Neuronal stem cell (in vitro differentiated cells): ENCODE results near the gene TRAF5.

Experiments
- DNase-seq: peaks from one replicate; pipeline ENCODE4 v3.0.0-alpha.2; 2013; ENCODE audit warnings: low spot score
- H2AFZ ChIP-seq: one replicate; pipeline ENCODE4 v1.6.1; 2013; ENCODE audit warnings: mild to moderate bottlenecking, low read length, inconsistent platforms
- H2AK5ac ChIP-seq: 2 replicates; pipeline ENCODE4 v1.6.1; 2013; ENCODE audit warnings: low read depth, mild to moderate bottlenecking, inconsistent platforms, low read length, moderate library complexity, mixed read lengths
- H2BK120ac ChIP-seq: 2 replicates; pipeline ENCODE4 v1.6.1; 2013; ENCODE audit warnings: low read depth, mild to moderate bottlenecking, inconsistent platforms, low read length, moderate library complexity, mixed read lengths
- H2BK12ac ChIP-seq: one replicate; pipeline ENCODE4 v1.6.1; 2013; ENCODE audit warnings: low read length, inconsistent platforms
- H2BK15ac ChIP-seq: 2 replicates; pipeline ENCODE4 v1.6.1; 2013; ENCODE audit warnings: mild to moderate bottlenecking, low read length, inconsistent platforms, mixed read lengths
- H2BK5ac ChIP-seq: one replicate; pipeline ENCODE4 v1.6.1; 2013; ENCODE audit warnings: inconsistent platforms, mild to moderate bottlenecking, low read length, moderate library complexity
- H3K14ac ChIP-seq: one replicate; pipeline ENCODE4 v1.6.1; 2013; ENCODE audit warnings: low read length, inconsistent platforms
- H3K18ac ChIP-seq: 2 replicates; pipeline ENCODE4 v1.6.1; 2013; ENCODE audit warnings: low read length, inconsistent platforms
- H3K23ac ChIP-seq: 2 replicates; pipeline ENCODE4 v1.6.1; 2013; ENCODE audit warnings: low read depth, mild to moderate bottlenecking, mixed read lengths, low read length, inconsistent platforms; ENCODE audit not compliant: poor library complexity
- H3K27ac ChIP-seq: replicated peaks from 3 replicates; pipeline ENCODE4 v1.5.1; 2013; ENCODE audit warnings: low read length, inconsistent platforms
- H3K27me3 ChIP-seq, 3 experiments: 2 replicates each; pipeline ENCODE4 v1.6.1; 2013; ENCODE audit warnings: low read length in 3 of 3, mild to moderate bottlenecking in 2 of 3, inconsistent platforms in 1 of 3, low read depth in 1 of 3, mixed read lengths in 1 of 3, moderate library complexity in 1 of 3; ENCODE audit not compliant: control insufficient read depth in 3 of 3, insufficient read depth in 3 of 3
- H3K36me3 ChIP-seq, 2 donors: replicated peaks in 1 of 2; 2 replicates each; pipeline ENCODE4 v1.6.1; 2013; ENCODE audit warnings: low read length in 2 of 2; ENCODE audit not compliant: control insufficient read depth in 2 of 2, insufficient read depth in 2 of 2
- H3K4ac ChIP-seq: 2 replicates; pipeline ENCODE4 v1.6.1; 2013; ENCODE audit warnings: inconsistent platforms, mild to moderate bottlenecking, low read length, moderate library complexity
- H3K4me1 ChIP-seq, 2 donors: 1 replicate in 1 of 2; 2 replicates in 1 of 2; pipeline ENCODE4 v1.6.1; 2013; ENCODE audit warnings: low read length in 2 of 2, low read depth in 1 of 2; ENCODE audit not compliant: control insufficient read depth in 2 of 2, insufficient read depth in 1 of 2
- H3K4me2 ChIP-seq: one replicate; pipeline ENCODE4 v1.6.1; 2013; ENCODE audit warnings: mild to moderate bottlenecking, low read length, inconsistent platforms; ENCODE audit not compliant: insufficient read depth, poor library complexity, severe bottlenecking
- H3K4me3 ChIP-seq, 2 donors: 2 replicates each; pipeline ENCODE4 v1.5.1; 2013; ENCODE audit warnings: low read length in 2 of 2, mild to moderate bottlenecking in 2 of 2, inconsistent platforms in 1 of 2, moderate library complexity in 1 of 2
- H3K79me1 ChIP-seq: one replicate; pipeline ENCODE4 v1.6.1; 2013; ENCODE audit warnings: low read depth, mild to moderate bottlenecking, inconsistent platforms, low read length, moderate library complexity
- H3K9ac ChIP-seq: one replicate; pipeline ENCODE4 v1.6.1; 2013; ENCODE audit warnings: mild to moderate bottlenecking, low read depth, low read length, inconsistent platforms; ENCODE audit not compliant: poor library complexity
- H3K9me3 ChIP-seq, 2 donors: replicated peaks in 1 of 2; 2 replicates each; pipeline versions ENCODE3 to v1.6.1; 2013; ENCODE audit warnings: low read length in 2 of 2, mild to moderate bottlenecking in 2 of 2, inconsistent platforms in 1 of 2, low read depth in 1 of 2, mixed read lengths in 1 of 2, moderate library complexity in 1 of 2; ENCODE audit not compliant: control insufficient read depth in 2 of 2, insufficient read depth in 1 of 2
- H4K8ac ChIP-seq: one replicate; pipeline ENCODE4 v1.6.1; 2013; ENCODE audit warnings: low read depth, mild to moderate bottlenecking, inconsistent platforms, low read length, moderate library complexity
- H4K91ac ChIP-seq: one replicate; pipeline ENCODE4 v1.6.1; 2013; ENCODE audit warnings: low read length, low read depth, mild to moderate bottlenecking, inconsistent platforms; ENCODE audit not compliant: poor library complexity
- WGBS, 2 donors: extraction: QIAGEN DNeasy Blood & Tissue Kit; methylation state at CpG; one replicate each; pipeline ENCODE4 v1.1.7; 2013; ENCODE audit warnings: missing lambda C conversion rate in 2 of 2, mixed read lengths in 1 of 2; ENCODE audit not compliant: insufficient read length in 2 of 2, insufficient replicate concordance in 1 of 2; ENCODE audit errors: extremely low coverage in 2 of 2; 5-methylcytosine and 5-hydroxymethylcytosine counted together

The TRAF5 gene

GRCh38 chr1:211336775-211337174 is 10.1 kb downstream of the TRAF5 start:
- Histone ChIP-seq H3K79me1 (peaks cover 8% of the 10 kb centered on the region), H3K23ac (no peak overlapping the region), H2BK120ac (no peak overlapping the region), H2BK15ac (no peak overlapping the region), H3K4ac (no peak overlapping the region), H2AK5ac (no peak overlapping the region), H2AFZ (no peak overlapping the region), H3K27ac (no peak overlapping the region), H2BK12ac (no peak overlapping the region), H4K8ac (no peak overlapping the region), H4K91ac (no peak overlapping the region), H3K14ac (no peak overlapping the region), H2BK5ac (no peak overlapping the region), H3K27me3 (no peaks in the 10 kb centered on the region), H3K9me3 (no peaks in the 10 kb centered on the region), H3K9ac (no peak overlapping the region), H3K18ac (no peak overlapping the region), H3K4me2 (no peak overlapping the region), H3K4me1 (peaks cover 0 to 5% of the 10 kb centered on the region in 2 donors), H3K36me3 (no peaks in the 10 kb centered on the region), H3K4me3 (no peak overlapping the region)
- no CpG with 5 or more reads among the region's 15 CpGs for WGBS, 2 donors
- DNase-seq: no peak

DNA sequence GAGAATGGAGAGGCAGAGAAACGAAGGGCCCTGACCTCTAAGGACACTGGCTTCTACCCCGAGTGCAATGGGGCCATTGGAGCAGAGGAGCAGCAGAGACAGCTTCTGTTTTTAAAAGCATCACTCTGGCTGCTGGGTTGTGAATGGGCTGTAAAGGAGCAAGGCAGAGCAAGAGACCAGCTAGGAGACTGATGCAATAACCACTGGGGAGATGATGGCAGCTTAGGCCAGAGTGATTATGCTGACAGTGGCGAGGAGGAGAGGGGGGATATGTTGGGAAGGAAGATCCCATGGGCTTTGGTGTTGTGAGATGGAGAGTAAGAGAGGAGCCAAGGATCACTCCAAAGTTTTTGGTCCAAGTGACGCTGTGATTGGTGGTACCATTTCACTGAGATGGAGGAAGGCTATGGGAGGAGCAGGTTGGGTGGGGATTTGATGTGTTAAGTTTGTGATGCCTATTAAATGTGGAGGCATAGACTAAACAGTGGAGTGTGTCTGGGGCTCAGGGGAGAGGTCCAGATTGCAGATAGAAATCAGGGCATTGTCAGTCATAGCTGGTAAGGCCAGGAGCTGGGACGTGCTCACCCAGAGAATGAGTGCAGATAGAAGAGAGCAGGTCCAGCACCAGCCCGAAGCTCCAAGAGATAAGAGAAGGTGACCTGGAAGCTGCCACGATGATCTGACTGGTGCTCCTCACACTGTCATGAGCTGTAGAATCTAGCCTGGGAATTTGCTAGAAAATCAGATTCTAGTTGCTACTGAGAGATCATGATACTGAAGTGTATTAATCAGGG is 11.0 kb downstream of the TRAF5 start:
- H3K36me3 ChIP-seq: no peaks in the 10 kb centered on the region
- H3K9me3 ChIP-seq: no peaks in the 10 kb centered on the region
- H2AFZ ChIP-seq: no peak overlapping the region
- H4K8ac ChIP-seq: no peak overlapping the region
- H3K14ac ChIP-seq: no peak overlapping the region
- no peak overlapping the region for H3K18ac ChIP-seq
- H2BK15ac ChIP-seq: no peak overlapping the region
- no peak overlapping the region for H3K9ac ChIP-seq
- H3K23ac ChIP-seq: no peak overlapping the region
- WGBS, 2 donors: no CpG with 5 or more reads among the region's 7 CpGs
- H4K91ac ChIP-seq: no peak overlapping the region
- H2BK120ac ChIP-seq: no peak overlapping the region
- DNase-seq: no peak
- no peaks in the 10 kb centered on the region for H3K27me3 ChIP-seq
- no peak overlapping the region for H2BK5ac ChIP-seq
- no peak overlapping the region for H3K4me3 ChIP-seq
- H2AK5ac ChIP-seq: no peak overlapping the region
- H3K4me2 ChIP-seq: no peak overlapping the region
- H3K27ac ChIP-seq: no peak overlapping the region
- H3K4ac ChIP-seq: no peak overlapping the region
- no peak overlapping the region for H2BK12ac ChIP-seq
- peaks cover 0 to 5% of the 10 kb centered on the region in 2 donors for H3K4me1 ChIP-seq
- peaks cover 8% of the 10 kb centered on the region for H3K79me1 ChIP-seq

DNA sequence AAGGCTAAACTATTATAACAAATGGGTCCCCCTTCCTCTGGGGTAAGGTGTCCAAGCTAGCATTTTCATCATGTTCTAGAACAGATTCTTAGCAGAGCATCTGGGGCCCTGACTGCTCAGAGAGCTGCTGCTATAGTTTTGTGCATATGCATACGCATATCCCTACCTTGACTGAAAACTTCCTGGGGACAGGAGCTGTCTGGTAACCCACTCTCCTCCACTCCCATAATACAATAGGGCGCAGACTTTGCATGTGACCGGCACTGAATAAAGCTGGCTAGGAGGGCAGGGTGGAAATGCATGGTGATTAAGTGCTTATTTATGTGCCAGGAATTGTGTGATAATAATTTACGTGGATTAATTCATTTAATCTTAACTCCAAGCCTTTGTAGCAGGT is 11.6 kb downstream of the TRAF5 start:
- Histone ChIP-seq H3K4ac (no peak overlapping the region), H3K18ac (no peak overlapping the region), H3K4me3 (no peak overlapping the region), H3K9ac (no peak overlapping the region), H2AFZ (no peak overlapping the region), H3K23ac (no peak overlapping the region), H3K36me3 (no peaks in the 10 kb centered on the region), H3K4me1 (peaks cover 0 to 5% of the 10 kb centered on the region in 2 donors), H3K9me3 (peaks cover 0 to 1% of the 10 kb centered on the region in 2 donors), H2AK5ac (no peak overlapping the region), H2BK12ac (no peak overlapping the region), H2BK120ac (no peak overlapping the region), H2BK15ac (no peak overlapping the region), H4K8ac (no peak overlapping the region), H3K14ac (no peak overlapping the region), H3K27ac (no peak overlapping the region), H3K4me2 (no peak overlapping the region), H3K27me3 (no peaks in the 10 kb centered on the region), H3K79me1 (peaks cover 8% of the 10 kb centered on the region), H4K91ac (no peak overlapping the region), H2BK5ac (no peak overlapping the region)
- DNase-seq: no peak
- WGBS, 2 donors: no CpG with 5 or more reads among the region's 4 CpGs

- Histone ChIP-seq H3K27me3 (no peaks in the 10 kb centered on the region), H3K14ac (no peak overlapping the region), H3K23ac (peak overlapping the region; percentile 76), H4K8ac (no peak overlapping the region), H2BK15ac (no peak overlapping the region), H3K27ac (no peak overlapping the region), H2AK5ac (no peak overlapping the region), H2AFZ (no peak overlapping the region), H3K4me2 (no peak overlapping the region), H2BK120ac (no peak overlapping the region), H3K36me3 (no peaks in the 10 kb centered on the region), H3K9ac (no peak overlapping the region), H3K18ac (peak overlapping the region; percentile 77), H3K4ac (no peak overlapping the region), H3K4me1 (peaks cover 0 to 4% of the 10 kb centered on the region in 2 donors), H2BK12ac (no peak overlapping the region), H4K91ac (no peak overlapping the region), H3K79me1 (peaks cover 8% of the 10 kb centered on the region), H3K4me3 (no peak overlapping the region), H2BK5ac (no peak overlapping the region), H3K9me3 (peaks cover 0 to 1% of the 10 kb centered on the region in 2 donors)
- DNase-seq: no peak
- WGBS, 2 donors: no CpG with 5 or more reads among the region's 6 CpGs
Observed at GRCh38 chr1:211339631-211340041, 13.0 kb downstream of the TRAF5 start.
